Neutrophil (primary cell): ENCODE results near the gene DTNA.
"Not testable (repeated sequence)": the region's sequence is repeated elsewhere in the genome, so short reads cannot be mapped to it uniquely, and the experiment has no call there.

Experiments
- H3K27ac ChIP-seq: fragments of 200-600 bp; sonication (generic); 2 replicates; pipeline ENCODE4 v1.5.1; 2016; ENCODE audit warnings: mild to moderate bottlenecking, moderate library complexity
- H3K27me3 ChIP-seq: fragments of 200-600 bp; sonication (generic); 2 replicates; pipeline ENCODE4 v1.6.0; 2016; ENCODE audit warnings: mild to moderate bottlenecking
- H3K36me3 ChIP-seq: fragments of 200-600 bp; sonication (generic); 2 replicates; pipeline ENCODE4 v1.5.1; 2017
- H3K4me1 ChIP-seq, 2 experiments: fragments of 200-600 bp in 1 of 2; sonication (generic) in 1 of 2; 1 replicate in 1 of 2; 2 replicates in 1 of 2; pipeline versions ENCODE4 v1.5.1 to v1.6.1; 2013 to 2016; ENCODE audit warnings: low read depth in 1 of 2, low read length in 1 of 2, mild to moderate bottlenecking in 1 of 2, moderate library complexity in 1 of 2; ENCODE audit not compliant: control insufficient read depth in 1 of 2, insufficient read depth in 1 of 2
- H3K4me3 ChIP-seq, 2 experiments: fragments of 200-600 bp in 1 of 2; sonication (generic) in 1 of 2; 1 replicate in 1 of 2; 2 replicates in 1 of 2; pipeline ENCODE4 v1.5.1; 2013 to 2016; ENCODE audit warnings: low read depth in 1 of 2, low read length in 1 of 2, mild to moderate bottlenecking in 1 of 2, moderate library complexity in 1 of 2
- H3K9me3 ChIP-seq: fragments of 200-600 bp; sonication (generic); 2 replicates; pipeline ENCODE4 v1.5.1; 2016
- TF ChIP-seq, protein P1 (sequence below): fragments of 200-600 bp; sonication (generic); IDR thresholded peaks from 2 replicates; pipeline ENCODE4 v1.5.1; 2016; ENCODE audit warnings: antibody characterized with exemption

Gene DTNA

DNA sequence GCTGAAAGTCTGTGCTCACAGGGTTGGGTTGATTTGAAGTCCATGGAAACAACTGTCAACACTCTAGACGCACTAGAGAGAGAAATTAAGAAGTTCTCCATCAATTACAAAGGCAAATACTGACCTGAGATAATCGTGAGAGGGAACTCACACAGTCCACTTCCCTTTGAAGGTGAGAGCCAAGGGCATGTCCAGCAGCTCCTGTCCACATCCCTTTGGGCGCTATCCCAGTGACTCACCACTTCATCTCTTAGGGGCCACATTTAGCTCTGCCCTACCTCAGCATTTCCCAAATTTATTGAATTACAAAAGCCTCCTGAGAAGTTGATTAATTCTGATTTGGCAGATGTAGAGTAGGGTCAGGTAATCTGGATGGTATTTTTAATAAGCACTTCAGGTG, 182.3 kb downstream of the DTNA start:
- Histone ChIP-seq H3K9me3 (no peaks in the 10 kb centered on the region), H3K4me1 (peaks cover 10 to 17% of the 10 kb centered on the region in 2 experiments), H3K4me3 (no peak overlapping the region), H3K27me3 (no peaks in the 10 kb centered on the region), H3K36me3 (no peaks in the 10 kb centered on the region), H3K27ac (no peak overlapping the region)
- TF ChIP-seq, protein P1, sequence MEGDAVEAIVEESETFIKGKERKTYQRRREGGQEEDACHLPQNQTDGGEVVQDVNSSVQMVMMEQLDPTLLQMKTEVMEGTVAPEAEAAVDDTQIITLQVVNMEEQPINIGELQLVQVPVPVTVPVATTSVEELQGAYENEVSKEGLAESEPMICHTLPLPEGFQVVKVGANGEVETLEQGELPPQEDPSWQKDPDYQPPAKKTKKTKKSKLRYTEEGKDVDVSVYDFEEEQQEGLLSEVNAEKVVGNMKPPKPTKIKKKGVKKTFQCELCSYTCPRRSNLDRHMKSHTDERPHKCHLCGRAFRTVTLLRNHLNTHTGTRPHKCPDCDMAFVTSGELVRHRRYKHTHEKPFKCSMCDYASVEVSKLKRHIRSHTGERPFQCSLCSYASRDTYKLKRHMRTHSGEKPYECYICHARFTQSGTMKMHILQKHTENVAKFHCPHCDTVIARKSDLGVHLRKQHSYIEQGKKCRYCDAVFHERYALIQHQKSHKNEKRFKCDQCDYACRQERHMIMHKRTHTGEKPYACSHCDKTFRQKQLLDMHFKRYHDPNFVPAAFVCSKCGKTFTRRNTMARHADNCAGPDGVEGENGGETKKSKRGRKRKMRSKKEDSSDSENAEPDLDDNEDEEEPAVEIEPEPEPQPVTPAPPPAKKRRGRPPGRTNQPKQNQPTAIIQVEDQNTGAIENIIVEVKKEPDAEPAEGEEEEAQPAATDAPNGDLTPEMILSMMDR, result no peak

DNA sequence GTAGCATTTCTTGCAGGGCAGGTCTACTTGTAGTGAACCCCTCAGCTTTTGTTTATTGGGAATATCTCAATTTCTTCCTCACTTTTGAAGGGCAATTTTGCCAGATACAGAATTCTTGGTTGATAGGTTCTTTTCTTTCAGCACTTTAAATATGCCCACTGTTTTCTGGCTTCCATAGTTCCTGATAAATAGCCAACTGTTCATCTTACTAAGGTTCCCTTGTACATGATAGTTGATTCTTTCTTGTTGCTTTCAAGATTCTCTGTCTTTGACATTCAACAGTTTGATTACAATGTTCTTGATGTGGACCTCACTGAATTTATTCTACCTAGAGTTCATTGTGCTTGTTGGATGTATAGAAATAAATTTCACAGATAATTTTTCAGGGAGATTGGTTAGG, 183.1 kb downstream of the DTNA start:
- Histone ChIP-seq H3K4me3 (no peak overlapping the region), H3K4me1 (peaks cover 10 to 17% of the 10 kb centered on the region in 2 experiments), H3K27me3 (no peaks in the 10 kb centered on the region), H3K27ac (no peak overlapping the region), H3K36me3 (no peaks in the 10 kb centered on the region), H3K9me3 (no peaks in the 10 kb centered on the region)
- TF ChIP-seq, protein P1, result no peak

DNA sequence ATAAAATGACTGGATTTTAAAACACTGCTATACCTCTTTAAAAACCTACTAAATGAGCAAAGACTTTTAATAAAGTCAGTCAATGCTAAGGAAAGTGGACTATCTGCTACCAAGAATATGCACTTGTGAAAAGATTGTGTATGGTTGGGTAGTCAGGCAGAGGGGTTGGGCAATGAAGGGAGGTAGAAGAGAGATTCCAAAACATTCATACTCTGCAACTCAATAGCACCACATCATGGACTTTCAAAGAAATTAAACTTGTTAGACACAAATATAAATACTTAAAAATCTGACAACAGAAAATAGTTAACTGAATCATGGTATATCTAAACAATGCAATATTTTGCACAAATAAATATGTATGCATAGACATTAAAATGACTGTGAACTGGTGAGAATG, 191.2 kb downstream of the DTNA start:
- Histone ChIP-seq H3K36me3 (no peaks in the 10 kb centered on the region), H3K27ac (no peak overlapping the region), H3K4me1 (no peaks in the 10 kb centered on the region), H3K9me3 (no peaks in the 10 kb centered on the region), H3K27me3 (no peaks in the 10 kb centered on the region), H3K4me3 (no peak overlapping the region)
- TF ChIP-seq, protein P1, result no peak

DNA sequence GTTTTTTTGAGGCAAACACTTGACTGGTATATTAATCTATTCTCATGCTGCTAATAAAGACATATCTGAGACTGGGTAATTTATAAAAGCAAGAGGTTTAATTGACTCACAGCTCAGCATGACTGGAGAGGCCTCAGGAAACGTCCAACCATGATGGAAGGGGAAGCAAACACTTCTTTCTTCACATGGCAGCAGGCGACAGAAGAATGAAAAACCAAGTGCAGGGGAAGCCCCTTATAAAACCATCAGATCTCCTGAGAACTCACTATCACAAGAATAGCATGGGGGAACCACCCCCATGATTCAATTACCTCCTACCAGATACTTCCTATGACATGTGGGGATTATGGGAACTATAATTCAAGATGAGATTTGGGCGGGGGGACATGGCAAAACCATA, 194.9 kb downstream of the DTNA start:
- TF ChIP-seq, protein P1, result no peak
- no peaks in the 10 kb centered on the region for H3K9me3 ChIP-seq
- H3K27me3 ChIP-seq, result no peaks in the 10 kb centered on the region
- no peaks in the 10 kb centered on the region for H3K36me3 ChIP-seq
- no peaks in the 10 kb centered on the region for H3K4me1 ChIP-seq
- no peak overlapping the region for H3K4me3 ChIP-seq
- no peak overlapping the region for H3K27ac ChIP-seq

DNA sequence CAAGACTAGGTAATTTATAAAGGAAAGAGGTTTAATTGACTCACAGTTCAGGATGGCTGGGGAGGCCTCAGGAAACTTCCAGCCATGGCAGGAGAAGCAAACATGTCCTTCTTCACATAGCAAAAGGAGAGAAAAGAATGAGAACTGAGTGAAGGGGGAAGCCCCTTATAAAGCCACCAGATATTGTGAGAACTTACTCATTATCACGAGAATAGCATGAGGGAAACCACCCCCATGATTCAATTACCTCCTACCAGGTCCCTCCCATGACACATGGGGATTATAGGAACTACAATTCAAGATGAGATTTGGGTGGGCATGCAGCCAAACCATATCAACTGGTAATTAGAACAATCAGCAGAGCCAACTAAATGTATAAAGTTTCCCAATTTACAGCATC, 196.9 kb downstream of the DTNA start:
- H3K27ac ChIP-seq, H3K9me3 ChIP-seq, H3K4me3 ChIP-seq, H3K4me1 ChIP-seq, H3K27me3 ChIP-seq, H3K36me3 ChIP-seq: not testable (repeated sequence)

DNA sequence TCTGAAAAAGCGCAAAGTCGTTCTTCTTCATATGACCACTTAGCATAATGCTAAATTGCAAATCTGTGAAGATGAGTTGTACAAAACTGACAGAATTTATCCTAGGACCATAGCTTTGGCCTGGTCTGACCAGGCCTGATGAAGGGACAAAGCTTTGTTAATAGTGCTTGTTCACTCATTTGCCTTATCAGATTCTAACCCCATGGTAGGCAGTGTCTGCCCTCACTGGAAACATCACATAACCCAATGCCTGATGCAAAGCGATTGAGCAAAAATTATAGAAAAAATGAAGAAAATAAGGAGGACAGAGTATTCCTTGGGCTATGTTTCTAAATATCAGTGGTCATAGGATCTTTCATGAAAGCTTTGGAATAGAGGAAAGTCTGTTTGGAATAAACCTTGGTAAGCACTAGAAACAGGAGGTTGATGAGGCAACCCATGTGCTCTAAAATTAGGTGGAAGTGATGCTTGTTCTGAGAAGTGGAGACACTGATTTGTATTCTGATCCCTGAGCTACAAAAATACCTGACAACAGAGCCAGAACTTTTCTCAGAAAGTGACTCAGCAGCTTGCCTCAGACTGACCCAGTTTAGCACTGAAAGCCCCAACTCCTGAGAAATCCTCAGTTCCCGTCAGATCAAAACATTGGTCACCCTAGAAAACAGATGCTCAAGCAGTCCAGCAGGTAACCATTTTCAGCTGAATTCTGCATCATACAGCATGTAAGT, 199.7 kb downstream of the DTNA start:
- Histone ChIP-seq H3K36me3 (no peaks in the 10 kb centered on the region), H3K4me1 (no peaks in the 10 kb centered on the region), H3K9me3 (no peaks in the 10 kb centered on the region), H3K4me3 (no peak overlapping the region), H3K27me3 (no peaks in the 10 kb centered on the region), H3K27ac (no peak overlapping the region)
- TF ChIP-seq, protein P1, result no peak
